HG03342 (cell line): ENCODE measurements around the gene PLPP3.

Experiments
- ATAC-seq: cut with Tn5 transposase; IDR thresholded peaks from one replicate; pipeline ENCODE4 v1.9.1; 2021; ENCODE audit warnings: mild to moderate bottlenecking, moderate library complexity; ENCODE audit not compliant: unreplicated experiment

The PLPP3 gene

GRCh38 chr1:56464294-56464693 lies 115.1 kb downstream of the PLPP3 start:
- ATAC-seq = no peak

GRCh38 chr1:56463376-56463775 lies 116.0 kb downstream of the PLPP3 start:
- ATAC-seq = no peak

- no peak for ATAC-seq
Observed at GRCh38 chr1:56462209-56462608, 117.2 kb downstream of the PLPP3 start.

GRCh38 chr1:56461158-56462127 lies 117.9 kb downstream of the PLPP3 start:
- ATAC-seq = no peak

GRCh38 chr1:56459260-56459659 lies 120.1 kb downstream of the PLPP3 start:
- no peak for ATAC-seq

GRCh38 chr1:56457756-56458375 lies 121.5 kb downstream of the PLPP3 start:
- ATAC-seq = no peak

- no peak for ATAC-seq
Observed at GRCh38 chr1:56456435-56457101, 122.8 kb downstream of the PLPP3 start.

GRCh38 chr1:56453417-56454078 lies 125.8 kb downstream of the PLPP3 start:
- ATAC-seq = no peak

- no peak for ATAC-seq
Observed at GRCh38 chr1:56453016-56453415, 126.3 kb downstream of the PLPP3 start.

GRCh38 chr1:56452027-56453011 lies 127.0 kb downstream of the PLPP3 start:
- no peak for ATAC-seq

- ATAC-seq = no peak
Observed at GRCh38 chr1:56451491-56451890, 127.9 kb downstream of the PLPP3 start.

- no peak for ATAC-seq
Observed at GRCh38 chr1:56450004-56450666, 129.2 kb downstream of the PLPP3 start.

- ATAC-seq = no peak
Observed at GRCh38 chr1:56448529-56449300, 130.6 kb downstream of the PLPP3 start.

GRCh38 chr1:56447823-56448222 lies 131.5 kb downstream of the PLPP3 start:
- ATAC-seq = no peak

GRCh38 chr1:56446531-56447098 lies 132.7 kb downstream of the PLPP3 start:
- ATAC-seq = no peak

GRCh38 chr1:56444960-56445646 lies 134.3 kb downstream of the PLPP3 start:
- no peak for ATAC-seq
